D721Med (cell line): ENCODE data around the gene BHLHE23.

Experiments used
- DNase-seq: peaks from one replicate; pipeline ENCODE4 v3.0.0; 2011; ENCODE audit warnings: low spot score; ENCODE audit not compliant: insufficient read length
- FAIRE-seq: peaks from 2 replicates; lab custom pipeline; 2011; peaks lifted over from hg19 to GRCh38; lab: Jason Lieb, UNC
- TF ChIP-seq, protein P1 (sequence below): IDR thresholded peaks from 2 replicates; pipeline ENCODE4 v1.5.1; 2012; ENCODE audit warnings: mild to moderate bottlenecking, control low read depth; ENCODE audit not compliant: insufficient read depth; ENCODE audit errors: missing control alignments

The BHLHE23 gene

GRCh38 chr20:62975251-62975760, 31.5 kb downstream of the BHLHE23 start:
- TF ChIP-seq, protein P1, sequence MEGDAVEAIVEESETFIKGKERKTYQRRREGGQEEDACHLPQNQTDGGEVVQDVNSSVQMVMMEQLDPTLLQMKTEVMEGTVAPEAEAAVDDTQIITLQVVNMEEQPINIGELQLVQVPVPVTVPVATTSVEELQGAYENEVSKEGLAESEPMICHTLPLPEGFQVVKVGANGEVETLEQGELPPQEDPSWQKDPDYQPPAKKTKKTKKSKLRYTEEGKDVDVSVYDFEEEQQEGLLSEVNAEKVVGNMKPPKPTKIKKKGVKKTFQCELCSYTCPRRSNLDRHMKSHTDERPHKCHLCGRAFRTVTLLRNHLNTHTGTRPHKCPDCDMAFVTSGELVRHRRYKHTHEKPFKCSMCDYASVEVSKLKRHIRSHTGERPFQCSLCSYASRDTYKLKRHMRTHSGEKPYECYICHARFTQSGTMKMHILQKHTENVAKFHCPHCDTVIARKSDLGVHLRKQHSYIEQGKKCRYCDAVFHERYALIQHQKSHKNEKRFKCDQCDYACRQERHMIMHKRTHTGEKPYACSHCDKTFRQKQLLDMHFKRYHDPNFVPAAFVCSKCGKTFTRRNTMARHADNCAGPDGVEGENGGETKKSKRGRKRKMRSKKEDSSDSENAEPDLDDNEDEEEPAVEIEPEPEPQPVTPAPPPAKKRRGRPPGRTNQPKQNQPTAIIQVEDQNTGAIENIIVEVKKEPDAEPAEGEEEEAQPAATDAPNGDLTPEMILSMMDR: no peak
- no peak for DNase-seq
- no peak for FAIRE-seq

DNA sequence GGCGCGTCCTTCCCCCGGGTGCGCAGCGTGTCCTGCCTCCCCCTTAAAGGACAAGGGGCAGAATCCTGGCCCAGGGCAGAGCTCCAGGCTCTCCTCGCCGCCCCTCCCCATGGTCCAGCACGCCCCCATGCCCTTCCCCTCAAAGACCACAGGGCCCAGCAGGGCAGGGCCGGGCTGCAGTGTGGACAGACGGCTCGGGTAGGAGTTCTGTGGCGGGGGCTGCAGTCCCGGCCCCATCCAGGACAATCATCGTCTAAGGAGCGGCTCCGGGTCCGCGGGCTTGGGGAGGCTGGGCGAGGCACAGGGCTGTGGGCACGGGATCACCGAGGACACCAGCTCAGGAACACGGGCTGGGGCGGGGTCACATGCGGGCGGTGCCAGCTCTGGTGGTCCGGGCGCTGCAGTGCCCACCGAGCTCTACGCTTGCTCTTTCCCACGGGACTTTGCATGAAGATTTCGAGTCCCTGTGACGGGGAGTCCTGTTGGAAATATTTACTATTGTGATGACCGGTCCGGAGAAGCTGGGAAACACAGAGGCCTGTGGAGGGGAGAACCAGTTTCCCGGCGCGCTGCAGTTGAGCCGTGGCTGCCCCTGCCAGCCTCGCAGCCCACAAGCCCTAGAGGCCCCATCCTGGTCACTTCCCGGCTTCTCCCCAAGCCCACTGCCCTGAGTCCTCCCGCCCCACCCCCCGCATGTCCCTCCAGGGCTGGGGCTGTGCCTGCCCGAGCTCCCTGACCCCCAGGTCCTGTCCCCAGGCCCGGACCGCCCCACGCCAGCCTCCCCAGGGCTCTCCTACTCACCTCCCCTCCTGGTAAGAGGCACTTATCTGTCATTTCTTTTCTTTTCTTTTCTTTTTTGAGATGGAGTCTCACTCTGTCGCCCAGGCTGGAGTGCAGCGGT, 33.7 kb downstream of the BHLHE23 start:
- DNase-seq (no peak), FAIRE-seq (no peak)
- TF ChIP-seq, protein P1: no peak

DNA sequence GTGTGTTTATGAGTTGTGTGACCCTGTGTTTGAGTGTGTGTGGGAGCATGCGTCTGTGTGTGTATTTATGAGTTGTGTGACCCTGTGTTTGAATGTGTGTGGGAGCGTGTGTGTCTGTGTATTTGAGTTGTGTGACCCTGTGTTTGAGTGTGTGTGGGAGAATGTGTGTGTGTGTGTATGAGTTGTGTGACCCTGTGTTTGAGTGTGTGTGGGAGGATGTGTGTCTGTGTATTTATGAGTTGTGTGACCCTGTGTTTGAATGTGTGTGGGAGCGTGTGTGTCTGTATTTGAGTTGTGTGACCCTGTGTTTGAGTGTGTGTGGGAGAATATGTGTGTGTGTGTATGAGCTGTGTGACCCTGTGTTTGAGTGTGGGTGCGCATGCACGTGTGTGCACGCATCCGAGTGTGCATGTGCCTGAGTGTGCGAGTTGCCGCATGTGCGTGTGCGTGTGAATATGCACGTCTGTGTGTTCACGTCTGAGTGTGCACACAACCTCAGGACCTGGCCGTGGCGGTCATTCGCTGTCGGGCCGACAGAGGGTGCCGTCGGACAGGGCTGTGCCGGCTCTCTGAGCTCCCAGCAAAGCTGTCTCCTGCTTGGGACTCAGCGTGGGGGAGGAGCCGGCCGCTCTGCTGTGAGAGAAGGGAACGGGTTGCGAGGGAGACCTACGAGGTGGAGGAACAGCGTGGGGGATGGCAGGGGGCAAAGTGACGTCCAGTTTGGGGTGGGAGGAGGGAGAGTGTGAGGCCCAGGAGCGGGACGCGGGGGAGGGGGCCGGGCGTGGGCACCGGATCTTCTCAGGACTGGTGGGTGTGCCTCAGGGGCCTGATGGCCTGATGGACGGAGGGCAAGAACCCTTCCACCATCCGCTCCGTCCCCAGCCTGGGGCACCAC, 34.6 kb downstream of the BHLHE23 start:
- FAIRE-seq (no peak), DNase-seq (peak; percentile 99)
- TF ChIP-seq, protein P1: peak; percentile 88

DNA sequence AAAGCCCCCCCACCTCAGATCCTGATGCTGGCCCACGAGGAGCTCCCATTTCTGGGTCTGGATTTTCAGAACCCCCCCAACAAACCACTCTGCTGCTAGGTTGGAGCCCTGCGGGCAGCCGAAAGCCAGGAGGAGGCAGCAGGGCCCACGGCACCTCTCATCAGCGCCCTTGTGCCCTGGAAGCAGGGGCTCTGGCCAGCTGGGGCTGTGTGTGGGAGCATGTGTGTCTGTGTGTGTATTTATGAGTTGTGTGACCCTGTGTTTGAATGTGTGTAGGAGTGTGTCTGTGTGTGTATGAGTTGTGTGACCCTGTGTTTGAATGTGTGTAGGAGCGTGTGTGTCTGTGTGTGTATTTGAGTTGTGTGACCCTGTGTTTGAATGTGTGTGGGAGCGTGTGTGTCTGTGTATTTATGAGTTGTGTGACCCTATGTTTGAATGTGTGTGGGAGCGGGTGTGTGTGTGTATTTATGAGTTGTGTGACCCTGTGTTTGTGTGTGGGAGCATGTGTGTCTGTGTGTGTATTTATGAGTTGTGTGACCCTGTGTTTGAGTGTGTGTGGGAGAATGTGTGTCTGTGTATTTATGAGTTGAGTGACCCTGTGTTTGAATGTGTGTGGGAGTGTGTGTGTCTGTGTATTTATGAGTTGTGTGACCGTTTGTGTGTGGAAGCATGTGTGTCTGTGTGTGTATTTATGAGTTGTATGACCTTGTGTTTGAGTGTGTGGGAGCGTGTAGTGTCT, 35.4 kb downstream of the BHLHE23 start:
- FAIRE-seq: no peak
- TF ChIP-seq, protein P1: no peak
- no peak for DNase-seq

DNA sequence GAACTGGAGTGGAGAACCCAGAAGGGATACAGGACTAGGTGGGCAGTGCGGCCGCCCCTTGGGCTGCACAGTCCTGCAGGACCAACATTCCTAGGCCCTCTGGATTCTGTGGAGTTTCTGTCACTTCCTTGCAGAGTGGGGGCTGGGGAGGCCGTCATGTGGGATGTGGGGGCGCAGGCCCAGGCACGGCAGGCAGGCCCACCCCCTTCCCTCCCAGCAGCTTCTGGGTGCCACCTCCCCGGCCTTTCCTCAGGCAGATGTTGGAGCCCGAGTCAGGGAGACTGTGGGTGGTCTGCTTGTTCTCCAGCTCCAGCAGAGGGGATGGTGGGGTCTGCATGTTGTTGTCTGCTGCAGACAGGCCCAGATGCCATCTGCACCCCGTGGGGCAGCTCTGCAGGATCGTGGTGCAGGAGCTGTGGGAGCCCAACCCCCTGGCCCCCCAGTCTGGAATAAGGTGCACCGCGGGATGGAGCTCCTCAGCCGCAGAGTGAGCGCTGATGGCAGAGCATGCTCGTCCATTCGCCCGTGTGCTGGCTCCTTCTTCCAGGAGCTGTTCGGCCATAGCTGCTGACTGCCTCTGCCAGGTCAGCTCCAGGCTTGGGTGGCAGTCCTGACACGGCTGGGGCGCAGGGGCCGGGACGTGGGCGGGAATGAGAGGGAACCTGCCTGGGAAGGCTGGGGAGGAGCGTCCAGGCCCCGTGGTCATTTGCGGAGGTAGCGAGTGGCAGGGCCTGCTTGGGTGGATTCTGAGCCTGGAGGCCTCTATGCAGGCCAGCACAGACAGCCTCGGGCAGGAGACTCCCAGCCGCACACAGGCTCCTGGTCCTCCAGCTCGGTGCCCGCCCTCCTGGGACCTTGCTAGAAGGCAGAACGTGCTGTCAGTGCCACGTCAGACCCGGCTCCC, 36.2 kb downstream of the BHLHE23 start:
- no peak for DNase-seq
- no peak for FAIRE-seq

More for the DNA sequence above, 36.2 kb downstream of the BHLHE23 start:
- TF ChIP-seq, protein P1: no peak
